ENCODE measurements around the gene RASIP1.
"Not testable (repeated sequence)": the region's sequence is repeated elsewhere in the genome, so short reads cannot be mapped to it uniquely, and the experiment has no call there.

The RASIP1 gene

DNA sequence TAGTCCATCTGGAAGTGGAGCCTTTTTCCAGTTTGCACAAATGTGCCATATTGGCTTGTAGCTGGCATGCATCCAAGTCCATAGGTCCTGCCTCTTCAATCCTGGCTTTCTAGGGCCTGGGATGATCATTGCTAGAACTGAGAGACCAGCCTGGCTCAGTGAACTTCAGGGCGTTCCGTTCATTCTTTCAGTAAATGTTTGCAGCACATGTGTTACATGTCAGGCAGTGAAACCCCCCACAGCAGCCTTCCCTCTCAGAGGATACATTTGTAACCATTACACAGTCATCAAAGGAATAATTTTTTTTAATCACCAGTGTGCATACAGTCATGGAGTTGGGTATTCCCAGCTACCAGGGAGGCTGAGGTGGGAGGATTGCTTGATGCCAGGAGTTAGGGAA is 35.0 kb downstream of the RASIP1 start:
- DNase-seq = no peak

DNA sequence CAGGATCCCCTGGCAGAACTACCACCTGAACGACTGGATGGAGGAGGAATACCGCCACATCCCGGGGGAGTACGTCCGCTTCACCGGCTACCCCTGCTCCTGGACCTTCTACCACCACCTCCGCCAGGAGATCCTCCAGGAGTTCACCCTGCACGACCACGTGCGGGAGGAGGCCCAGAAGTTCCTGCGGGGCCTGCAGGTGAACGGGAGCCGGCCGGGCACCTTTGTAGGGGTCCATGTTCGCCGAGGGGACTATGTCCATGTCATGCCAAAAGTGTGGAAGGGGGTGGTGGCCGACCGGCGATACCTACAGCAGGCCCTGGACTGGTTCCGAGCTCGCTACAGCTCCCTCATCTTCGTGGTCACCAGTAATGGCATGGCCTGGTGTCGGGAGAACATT is 37.1 kb downstream of the RASIP1 start:
- no peak for DNase-seq

DNA sequence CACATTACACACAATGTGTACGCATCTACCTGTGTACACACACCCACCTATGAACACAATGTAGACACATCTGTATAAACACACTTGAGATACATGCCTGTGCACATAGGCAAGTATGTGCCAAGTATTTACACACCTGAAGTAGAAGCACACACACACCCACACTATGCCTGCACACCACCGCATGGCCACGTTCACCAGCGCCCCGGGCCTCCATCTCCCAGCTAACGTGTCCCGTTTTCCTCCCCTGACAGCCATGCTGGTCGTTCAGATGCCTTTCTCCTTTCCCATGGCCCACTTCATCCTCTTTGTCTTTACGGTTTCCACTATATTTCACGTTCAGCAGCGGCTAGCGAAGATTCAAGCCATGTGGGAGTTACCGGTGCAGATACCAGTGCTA is 37.7 kb downstream of the RASIP1 start:
- DNase-seq = no peak

DNA sequence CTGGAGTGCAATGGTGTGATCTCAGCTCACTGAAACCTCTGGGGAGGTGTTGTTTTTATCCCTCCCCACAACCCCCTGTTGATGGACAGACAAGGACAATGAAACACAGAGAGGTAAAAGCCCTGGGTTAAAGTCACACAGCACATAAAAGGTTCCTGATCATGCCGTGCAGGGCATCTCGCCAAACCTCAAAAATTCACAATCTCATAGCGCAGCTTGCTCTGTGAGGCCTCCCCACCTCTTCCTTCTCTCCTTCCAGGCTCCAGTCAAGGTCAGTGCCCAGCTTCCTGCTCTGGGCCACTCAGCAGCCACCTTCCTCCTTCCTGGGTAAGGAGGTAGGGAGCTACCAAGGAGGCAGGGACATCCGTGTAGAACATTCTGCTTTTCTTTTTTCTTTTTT is 42.4 kb downstream of the RASIP1 start:
- no peak for DNase-seq

DNA sequence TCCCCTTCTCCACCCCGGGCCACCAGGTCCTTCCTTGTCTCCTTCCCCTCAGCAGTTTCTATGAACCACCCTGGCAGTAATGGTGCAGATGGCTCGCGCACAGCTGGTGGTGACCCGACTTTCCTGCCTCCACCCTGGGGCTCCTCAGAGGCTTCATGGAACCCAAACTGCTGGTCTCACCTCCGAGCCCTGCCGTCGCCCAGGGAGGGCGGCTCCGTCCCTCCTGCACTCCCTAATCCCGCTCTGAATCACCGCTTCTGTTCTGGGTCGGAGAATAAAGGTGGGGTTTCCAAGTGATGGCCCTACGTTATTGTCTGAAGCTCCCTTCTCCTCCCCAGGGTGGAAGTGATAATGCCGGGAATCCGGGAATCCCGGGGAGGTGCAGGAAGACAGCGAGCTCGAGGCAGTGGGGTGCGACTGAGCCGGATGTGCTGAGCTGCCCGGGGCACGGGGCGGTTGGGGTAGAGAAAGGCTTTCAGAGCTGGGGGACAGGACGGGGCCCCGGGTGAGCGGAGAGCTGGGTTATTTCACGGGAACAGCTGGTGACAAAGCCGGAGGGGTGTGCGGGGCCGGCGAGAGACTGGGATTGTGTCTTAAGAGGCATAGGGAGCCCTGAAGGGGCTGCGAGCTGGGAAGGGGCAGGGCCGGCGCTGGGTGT is 43.9 kb downstream of the RASIP1 start:
- peak; percentile 58 for DNase-seq

DNA sequence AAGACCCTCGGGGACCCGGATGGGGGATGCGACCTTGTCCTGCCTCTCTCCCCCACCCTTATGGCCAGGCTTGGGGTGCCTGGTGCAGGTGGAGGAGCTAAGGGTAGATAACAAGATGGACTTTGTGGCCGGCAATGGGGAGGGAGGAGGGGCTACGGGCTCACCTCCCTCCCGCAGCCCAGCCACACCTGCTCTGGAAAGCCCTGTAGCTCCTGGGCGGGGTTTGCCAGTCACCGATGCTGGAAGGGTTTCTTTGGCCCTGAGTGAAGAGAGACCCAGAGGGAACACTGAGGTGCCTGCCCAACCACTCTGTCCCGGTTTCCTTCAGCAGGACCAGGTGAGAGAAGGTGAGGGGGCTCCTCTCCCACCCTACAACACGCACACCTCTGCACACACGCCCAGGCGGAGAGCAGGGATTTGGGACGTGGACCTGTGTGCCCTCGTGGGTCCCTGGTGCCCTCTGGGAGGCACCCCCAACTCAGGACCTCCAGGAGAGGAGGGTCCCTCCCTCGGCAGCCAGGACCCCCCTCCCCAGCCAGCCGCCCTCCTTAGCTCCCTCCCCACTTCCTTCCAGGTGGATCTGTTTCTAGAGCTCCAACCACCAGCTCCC is 44.6 kb downstream of the RASIP1 start, which contains the start of gene FUT2:
Gene FUT2 (plus strand): TSS at position 229 of the 610 bp plus-strand sequence. CDS start 6,986 bp downstream, outside the sequence.
- DNase-seq = peak; percentile 68

DNA sequence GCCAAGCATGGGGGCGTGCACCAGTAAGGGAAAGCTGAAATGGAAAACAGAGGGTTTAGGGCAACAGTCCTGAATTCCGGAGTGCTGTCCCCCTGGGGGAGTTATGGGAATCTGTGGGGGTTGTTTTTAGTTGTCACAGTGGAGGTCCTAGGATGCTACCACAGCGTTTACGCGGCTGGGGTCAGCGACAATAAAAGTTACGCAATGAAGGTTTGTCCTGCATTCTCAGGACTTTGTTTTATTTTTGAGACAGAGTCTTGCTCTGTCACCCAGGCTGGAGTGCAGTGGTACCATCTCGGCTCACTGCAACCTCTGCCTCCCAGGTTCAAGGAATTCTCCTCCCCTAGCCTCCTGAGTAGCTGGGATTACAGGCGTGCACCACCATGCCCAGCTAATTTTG is 46.8 kb downstream of the RASIP1 start:
- DNase-seq = not testable (repeated sequence)

DNA sequence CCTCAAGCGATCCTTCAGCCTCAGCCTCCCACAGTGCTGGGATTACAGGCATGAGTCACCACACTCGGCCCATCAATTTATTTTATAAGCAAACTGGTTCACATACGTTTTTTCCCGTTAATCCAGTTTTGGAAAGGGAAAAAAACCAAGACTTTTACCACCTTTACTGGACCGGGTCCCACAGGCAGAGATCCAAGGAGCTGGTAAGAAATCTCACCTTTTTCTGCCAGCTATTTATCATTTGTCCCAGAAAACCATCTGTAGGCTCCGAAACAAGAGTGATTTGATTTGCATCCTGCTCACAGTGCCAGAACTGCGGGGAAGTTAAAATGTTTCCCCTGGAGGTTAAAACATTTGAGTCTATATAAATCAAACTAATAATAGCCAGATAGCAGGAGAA is 51.0 kb downstream of the RASIP1 start:
- DNase-seq = no peak

DNA sequence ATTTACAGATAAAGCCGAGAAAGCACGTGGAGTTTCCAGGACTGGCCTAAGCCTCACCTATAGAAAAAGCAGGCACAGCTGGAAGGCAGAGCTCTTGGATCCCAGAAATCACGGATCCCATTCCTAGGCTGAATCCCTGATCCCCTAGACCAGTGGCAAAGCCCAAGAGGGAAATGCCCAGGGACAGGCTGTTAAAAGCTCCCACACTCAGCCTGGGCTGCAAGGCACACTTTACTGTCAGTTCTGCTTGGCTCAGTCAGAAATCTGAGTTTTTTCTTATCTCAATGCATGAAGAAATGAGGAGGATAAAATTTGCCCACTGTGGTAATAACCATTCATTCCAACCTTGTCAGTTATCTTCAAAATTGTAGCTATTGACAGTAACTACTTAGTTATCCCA is 52.6 kb downstream of the RASIP1 start:
- DNase-seq = no peak

DNA sequence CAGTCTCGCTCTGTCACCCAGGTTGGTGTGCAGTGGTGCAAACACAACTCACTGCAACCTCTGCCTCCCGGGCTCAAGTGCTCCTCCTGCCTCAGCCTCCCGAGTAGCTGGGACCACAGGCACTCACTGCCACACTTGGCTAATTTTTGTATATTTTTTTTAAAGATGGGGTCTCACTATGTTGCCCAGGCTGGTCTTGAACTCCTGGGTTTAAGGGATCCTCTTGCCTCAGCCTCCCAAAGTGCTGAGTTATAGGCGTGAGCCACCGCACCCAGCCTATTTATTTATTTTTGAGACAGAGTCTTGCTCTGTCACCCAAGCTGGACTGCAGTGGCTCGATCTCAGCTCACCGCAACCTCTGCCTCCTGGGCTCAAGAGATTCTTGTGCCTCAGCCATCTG is 53.8 kb downstream of the RASIP1 start:
- not testable (repeated sequence) for DNase-seq

DNA sequence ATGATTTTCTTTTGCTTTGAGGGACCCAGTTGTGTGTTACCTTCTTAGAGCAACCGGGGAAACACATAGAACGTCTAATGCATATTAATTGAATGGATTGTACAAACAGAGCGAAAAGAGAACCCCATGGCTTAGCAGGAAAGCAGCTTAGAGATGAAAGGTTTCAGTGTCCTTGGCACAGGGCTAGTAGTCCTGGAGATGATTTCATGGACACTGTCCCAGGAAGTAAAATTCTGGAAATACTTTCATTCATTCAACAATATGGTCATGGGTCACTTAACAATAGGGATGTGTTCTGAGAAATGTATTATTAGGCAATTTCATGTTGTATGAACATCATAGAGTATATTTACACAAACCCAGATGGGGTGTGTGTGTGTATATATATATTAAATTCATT is 54.3 kb downstream of the RASIP1 start:
- no peak for DNase-seq

DNA sequence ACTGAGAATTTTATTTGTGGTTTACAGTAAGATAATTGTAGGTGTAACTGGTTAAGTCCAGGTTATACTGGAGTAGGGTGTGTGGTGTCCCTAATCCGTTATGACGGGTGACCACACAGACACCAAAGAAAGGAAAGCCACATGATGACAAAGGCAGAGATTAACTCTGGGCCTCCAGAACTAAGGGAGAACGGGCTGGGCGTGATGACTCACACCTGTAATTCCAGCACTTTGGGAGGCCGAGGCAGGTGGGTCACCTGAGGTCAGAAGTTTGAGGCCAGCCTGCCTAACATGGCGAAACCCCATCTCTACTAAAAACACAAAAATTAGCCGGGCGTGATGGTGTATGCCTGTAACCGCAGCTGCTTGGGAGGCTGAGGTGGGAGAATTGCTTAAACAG is 54.8 kb downstream of the RASIP1 start:
- no peak for DNase-seq

DNA sequence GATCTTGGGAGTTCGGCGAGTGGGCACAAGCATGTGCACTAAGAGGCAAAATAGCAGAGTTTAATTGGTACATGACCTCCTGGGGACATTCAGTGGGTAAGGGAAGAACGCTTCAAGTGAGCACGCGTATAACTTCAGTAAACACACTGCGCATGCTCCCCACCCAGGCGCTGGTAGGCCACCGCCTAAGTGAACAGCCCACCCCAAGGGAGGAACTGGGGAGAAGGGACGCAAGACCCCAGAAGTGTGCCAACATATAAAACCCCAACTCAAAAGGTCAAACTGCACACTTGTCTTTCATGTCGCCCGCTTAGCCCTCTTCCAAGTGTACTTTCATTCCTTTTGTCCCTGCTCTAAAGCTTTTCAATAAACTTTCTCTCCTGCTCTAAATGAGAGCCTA is 57.1 kb downstream of the RASIP1 start:
- DNase-seq = no peak

DNA sequence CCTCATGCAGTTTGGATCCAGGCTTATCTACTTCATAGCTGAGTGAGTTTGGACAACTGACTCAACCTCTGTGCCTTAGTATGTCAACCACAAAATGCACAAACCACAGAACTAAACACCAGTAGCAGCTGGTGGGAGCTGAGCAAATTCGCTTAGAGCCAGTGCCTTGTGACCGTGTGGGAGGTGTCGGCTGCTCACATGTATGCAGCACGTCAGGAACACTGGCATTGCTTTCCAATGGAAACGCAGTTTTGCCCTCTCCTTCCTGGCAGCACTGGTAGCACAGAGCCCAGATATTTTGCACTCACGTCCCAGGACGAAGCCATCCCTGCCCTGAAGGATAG is 59.3 kb downstream of the RASIP1 start:
- DNase-seq = no peak

DNA sequence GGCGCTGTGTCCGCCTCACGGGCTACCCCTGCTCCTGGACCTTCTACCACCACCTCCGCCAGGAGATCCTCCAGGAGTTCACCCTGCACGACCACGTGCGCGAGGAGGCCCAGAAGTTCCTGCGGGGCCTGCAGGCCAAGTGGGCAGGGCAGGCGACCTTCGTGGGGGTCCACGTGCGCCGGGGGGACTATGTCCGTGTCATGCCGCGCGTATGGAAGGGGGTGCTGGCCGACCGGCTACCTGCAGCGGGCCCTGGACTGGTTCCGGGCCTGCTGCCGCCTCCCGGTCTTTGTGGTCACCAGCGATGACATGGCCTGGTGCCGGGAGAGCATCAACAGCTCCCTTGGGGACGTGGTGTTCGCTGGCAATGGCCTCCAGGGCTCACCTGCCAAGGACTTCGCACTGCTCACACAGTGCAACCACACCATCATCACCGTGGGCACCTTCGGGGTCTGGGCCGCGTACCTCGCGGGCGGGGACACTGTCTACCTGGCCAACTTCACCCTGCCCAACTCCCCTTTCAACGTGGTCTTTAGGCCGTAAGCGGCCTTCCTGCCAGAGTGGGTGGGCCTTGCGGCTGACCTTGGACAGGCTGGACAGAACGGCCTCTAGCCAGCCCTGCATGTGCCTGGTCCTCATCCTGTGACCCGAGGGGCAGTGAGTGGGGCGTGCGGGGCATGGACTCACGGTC is 59.8 kb downstream of the RASIP1 start:
- no peak for DNase-seq

DNA sequence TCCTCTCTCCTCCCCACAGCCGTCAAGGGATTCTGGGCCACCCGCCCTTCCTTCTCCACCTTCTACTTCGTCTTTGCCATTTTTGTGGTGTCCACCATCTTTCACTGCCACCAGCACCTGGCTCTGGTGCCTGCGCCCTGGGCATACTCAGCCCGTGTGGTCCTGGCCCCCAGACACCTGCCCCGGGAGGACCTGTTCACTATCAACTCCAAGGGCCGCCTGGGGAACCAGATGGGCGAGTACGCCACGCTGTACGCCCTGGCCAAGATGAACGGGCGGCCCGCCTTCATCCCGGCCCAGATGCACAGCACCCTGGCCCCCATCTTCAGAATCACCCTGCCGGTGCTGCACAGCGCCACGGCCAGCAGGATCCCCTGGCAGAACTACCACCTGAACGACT is 60.4 kb downstream of the RASIP1 start:
- DNase-seq = not testable (repeated sequence)

DNA sequence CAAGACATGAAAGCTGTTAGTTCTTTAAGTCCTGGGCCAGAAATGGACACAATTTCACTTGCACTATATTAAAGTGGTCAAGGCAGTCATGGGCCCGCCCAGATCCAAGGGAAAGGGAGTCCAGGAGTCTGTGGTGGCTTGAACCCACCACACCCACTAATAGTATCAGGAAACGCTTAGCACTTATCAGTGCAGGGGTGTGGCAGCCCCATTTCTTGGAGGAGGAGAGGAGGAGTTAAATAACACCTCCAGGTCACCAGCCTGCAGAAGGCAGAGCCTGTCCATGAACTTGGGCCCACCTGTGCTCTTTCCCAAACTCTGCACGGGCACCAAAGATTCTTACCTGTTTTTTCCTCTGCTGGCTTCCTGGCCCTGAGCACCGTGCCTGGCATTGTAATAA is 62.2 kb downstream of the RASIP1 start:
- no peak for DNase-seq

DNA sequence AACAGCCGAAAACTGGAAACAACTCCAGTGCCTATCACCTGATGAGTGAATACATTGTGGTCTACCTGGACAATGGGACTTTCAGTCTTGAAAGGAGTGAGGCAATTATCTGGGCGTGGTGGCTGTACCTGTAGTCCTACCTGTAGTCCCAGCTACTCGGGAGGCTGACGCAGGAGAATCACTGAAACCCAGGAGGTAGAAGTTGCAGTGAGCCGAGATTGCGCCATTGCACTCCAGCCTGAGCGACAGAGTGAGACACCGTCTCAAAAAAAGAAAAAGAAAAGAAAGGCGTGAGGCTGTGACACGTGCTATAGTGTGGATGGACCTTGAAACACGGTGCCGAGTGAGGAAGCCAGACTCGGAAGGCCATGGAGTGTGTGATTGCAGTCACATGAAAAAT is 63.5 kb downstream of the RASIP1 start:
- no peak for DNase-seq

DNA sequence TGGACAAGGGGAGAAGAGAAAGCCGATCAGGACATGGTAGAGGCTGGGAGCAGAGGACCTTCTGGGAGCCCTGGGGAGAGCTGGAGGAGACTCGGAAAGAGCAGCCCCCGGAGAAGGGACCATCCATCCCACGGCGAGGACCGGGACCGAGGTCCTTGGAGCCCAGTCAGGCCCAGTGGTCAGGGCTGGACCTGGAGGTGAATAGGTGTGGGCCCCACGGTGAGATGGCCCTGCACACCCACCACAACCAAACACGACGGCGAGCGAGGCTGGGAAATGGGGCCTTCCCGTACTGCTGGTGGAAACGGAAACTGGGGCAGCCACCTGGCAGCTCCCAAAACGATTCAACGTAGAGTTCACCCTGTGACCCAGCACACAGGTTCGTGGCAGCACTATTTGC is 63.9 kb downstream of the RASIP1 start:
- no peak for DNase-seq

DNA sequence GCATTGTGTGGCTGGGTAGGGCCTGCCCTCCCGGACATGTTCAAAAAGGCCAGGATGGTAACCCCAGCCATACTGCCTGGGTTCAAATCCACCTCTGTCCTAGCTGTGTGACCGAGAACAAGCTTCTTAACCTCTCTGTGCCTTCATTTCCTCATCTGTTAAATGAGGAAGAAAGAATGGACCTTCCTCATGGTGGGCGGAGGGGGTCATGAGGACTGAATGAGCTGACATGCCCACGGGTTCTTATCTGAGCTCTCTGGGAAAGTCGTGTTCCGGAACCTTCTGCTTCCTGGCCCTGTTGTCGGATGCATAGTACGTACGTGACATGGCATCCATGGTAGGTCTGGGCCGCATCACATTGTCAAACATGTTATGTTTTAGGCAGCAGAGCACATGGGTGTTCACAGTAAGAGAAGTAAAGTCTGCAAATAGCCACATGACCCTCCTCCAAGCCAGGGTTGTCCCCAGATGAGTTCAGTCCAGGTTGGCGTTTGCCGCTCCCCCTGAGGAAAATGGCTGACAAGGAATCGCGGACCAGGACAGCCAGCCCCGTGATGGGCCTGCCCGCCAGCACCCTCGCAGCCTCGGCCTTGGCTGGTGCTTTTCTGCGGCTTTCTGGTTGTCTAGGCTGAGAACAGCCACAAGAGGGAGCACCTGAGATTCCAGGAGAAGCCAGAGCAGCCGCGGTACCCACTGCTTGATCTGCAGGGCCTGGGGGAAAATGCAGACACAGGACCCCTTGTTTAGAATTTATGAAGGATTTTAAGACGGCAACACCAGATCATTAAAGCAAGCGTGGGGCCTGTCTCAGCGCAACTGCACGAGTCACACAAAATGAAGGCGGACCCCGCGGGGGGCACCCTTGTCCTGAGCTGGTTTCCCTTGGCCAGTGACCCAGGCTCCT is 65.2 kb downstream of the RASIP1 start:
- peak; percentile 88 for DNase-seq

DNA sequence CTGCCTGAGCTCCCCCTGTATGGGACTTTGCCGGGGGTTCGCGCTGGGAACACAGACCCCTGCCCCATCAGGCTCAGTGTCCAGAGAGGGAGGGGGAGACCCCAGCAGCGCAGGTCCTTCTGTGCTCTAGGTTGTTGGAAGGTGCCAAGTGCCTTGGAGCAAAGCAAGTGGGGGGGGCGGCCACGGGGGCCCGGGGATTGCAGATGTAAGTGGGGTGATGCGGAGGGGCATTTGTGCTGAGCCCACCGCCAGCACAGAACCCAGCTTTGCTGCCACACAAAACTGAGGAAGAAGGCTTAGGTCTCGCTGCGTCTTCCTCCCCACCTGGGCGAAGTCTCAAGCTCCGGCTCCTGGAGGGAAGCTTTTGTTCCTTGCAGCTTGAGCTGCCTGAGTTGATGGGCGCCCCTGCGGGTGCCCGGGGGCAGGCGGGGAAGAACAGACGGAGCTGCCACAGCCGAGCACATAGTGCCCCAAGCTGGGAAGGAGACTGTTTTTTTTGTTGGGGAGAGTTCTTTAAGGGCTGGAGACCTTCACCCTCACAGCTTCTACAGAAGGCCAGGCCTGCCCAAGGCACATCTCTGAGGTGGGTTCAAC is 66.1 kb downstream of the RASIP1 start:
- no peak for DNase-seq

DNA sequence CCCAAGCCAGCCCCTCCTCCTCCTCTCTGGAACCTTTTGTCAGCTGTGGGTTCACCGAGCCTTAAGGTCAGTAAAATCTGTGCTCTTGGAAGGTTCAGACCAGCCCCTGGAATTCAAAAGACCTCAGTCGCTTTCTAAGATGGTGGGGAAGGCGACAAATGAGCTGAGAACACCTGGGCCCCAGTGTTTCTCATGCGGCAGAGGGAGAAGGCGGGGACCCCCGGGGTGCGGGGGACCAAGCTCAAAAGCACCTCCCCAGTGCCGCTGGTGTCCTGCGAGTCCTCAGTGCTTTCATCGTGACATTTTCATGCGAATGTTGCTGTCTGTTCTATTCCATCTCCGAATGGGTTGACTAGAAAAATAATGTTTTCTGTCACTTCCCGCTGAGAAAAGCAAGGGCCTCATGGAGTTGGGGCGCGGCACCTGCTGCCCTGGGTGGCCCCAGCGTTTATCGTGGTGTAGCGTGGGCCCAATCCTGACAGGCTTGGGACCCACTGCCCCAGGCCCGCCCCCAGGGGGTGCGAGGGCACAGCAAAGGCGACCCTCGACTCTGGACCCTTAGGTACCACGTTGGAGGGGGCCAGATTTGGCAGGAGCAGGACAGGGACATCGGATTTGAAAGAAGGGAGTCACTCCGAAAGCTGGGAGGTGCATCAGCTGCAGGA is 66.8 kb downstream of the RASIP1 start:
- DNase-seq = no peak

All from DMS79 treated with DMSO at 0.1 percent for 48 hours (cell line).